HFFc6 (cell line): ENCODE measurements around the gene DICER1. TPM values are rescaled to one million over a fixed set of nuclear protein-coding genes. Genes with fewer than 3 reads are reported as not detected.

Experiments used
- DNase-seq: peaks from one replicate; pipeline ENCODE4 v3.0.0-alpha.2; 2018
- H3K27ac Mint-ChIP-seq: 2 replicates; pipeline ENCODE4 v1.8.0; 2020; ENCODE audit warnings: mild to moderate bottlenecking, mixed read lengths
- H3K27me3 Mint-ChIP-seq: 2 replicates; pipeline ENCODE4 v1.8.0; 2021; ENCODE audit warnings: mild to moderate bottlenecking, moderate library complexity, mixed read lengths; ENCODE audit not compliant: insufficient read depth
- H3K36me3 Mint-ChIP-seq: 2 replicates; pipeline ENCODE4 v1.8.0; 2021; ENCODE audit warnings: low read depth, mixed read lengths
- H3K4me1 Mint-ChIP-seq: 2 replicates; pipeline ENCODE4 v1.8.0; 2020; ENCODE audit warnings: low read depth, mixed read lengths
- H3K4me3 Mint-ChIP-seq: 2 replicates; pipeline ENCODE4 v1.8.0; 2020; ENCODE audit warnings: mild to moderate bottlenecking, moderate library complexity, mixed read lengths
- H3K9me3 Mint-ChIP-seq: 2 replicates; pipeline ENCODE4 v1.8.0; 2020; ENCODE audit warnings: mild to moderate bottlenecking, mixed read lengths
- CTCF ChIP-seq: fragments of 200-600 bp; sonication (generic); IDR thresholded peaks from 2 replicates; pipeline ENCODE4 v1.5.0; 2021; ENCODE audit warnings: antibody characterized with exemption, mild to moderate bottlenecking
- total RNA-seq, 6 experiments: library from RNA; stranded (reverse); fragmentation: NEBNext Ultra II Directional; extraction: Animal tissue kit (Norgen Biotek cat#: 25700); gene quantifications; 2 replicates in 1 of 6; 3 replicates in 5 of 6; pipeline ENCODE4 v1.2.3, GENCODE V29; 2021

The DICER1 gene
- total RNA-seq, 6 experiments from 2014 or later, result 34.0 to 40.0 (median 37.6) TPM

- Mint-ChIP-seq H3K27me3 (peaks cover 2% of the 10 kb centered on the region; the same call in 1 of the 2 replicates), H3K36me3 (no peaks in the 10 kb centered on the region), H3K27ac (no peak overlapping the region; the same call in 1 of the 2 replicates), H3K4me3 (no peak overlapping the region), H3K4me1 (peaks cover 73% of the 10 kb centered on the region), H3K9me3 (no peaks in the 10 kb centered on the region)
- DNase-seq, result no peak
- TF ChIP-seq CTCF, result no peak
Measured at GRCh38 chr14:95153866-95154265, 3.5 kb downstream of the DICER1 start.

- Mint-ChIP-seq H3K4me3 (no peak overlapping the region), H3K4me1 (peaks cover 74% of the 10 kb centered on the region), H3K9me3 (no peaks in the 10 kb centered on the region), H3K27ac (no peak overlapping the region), H3K27me3 (no peaks in the 10 kb centered on the region), H3K36me3 (peaks cover 9% of the 10 kb centered on the region)
- no peak for TF ChIP-seq CTCF
- no peak for DNase-seq
Measured at GRCh38 chr14:95151561-95151960, 5.8 kb downstream of the DICER1 start.

GRCh38 chr14:95150910-95151309, 6.4 kb downstream of the DICER1 start:
- no peak for DNase-seq
- H3K4me1 Mint-ChIP-seq, result peaks cover 70% of the 10 kb centered on the region
- H3K27me3 Mint-ChIP-seq, result no peaks in the 10 kb centered on the region
- H3K27ac Mint-ChIP-seq, result no peak overlapping the region
- no peaks in the 10 kb centered on the region for H3K9me3 Mint-ChIP-seq
- no peak for TF ChIP-seq CTCF
- H3K4me3 Mint-ChIP-seq, result no peak overlapping the region
- peaks cover 14% of the 10 kb centered on the region for H3K36me3 Mint-ChIP-seq

GRCh38 chr14:95149441-95149840, 7.9 kb downstream of the DICER1 start:
- Mint-ChIP-seq H3K27me3 (no peaks in the 10 kb centered on the region), H3K27ac (no peak overlapping the region), H3K36me3 (peaks cover 25% of the 10 kb centered on the region), H3K9me3 (no peaks in the 10 kb centered on the region), H3K4me3 (no peak overlapping the region), H3K4me1 (peaks cover 55% of the 10 kb centered on the region)
- no peak for DNase-seq
- no peak for TF ChIP-seq CTCF

- peaks cover 25% of the 10 kb centered on the region for H3K36me3 Mint-ChIP-seq
- peaks cover 41% of the 10 kb centered on the region for H3K4me1 Mint-ChIP-seq
- no peak for DNase-seq
- no peaks in the 10 kb centered on the region for H3K27me3 Mint-ChIP-seq
- no peaks in the 10 kb centered on the region for H3K9me3 Mint-ChIP-seq
- H3K4me3 Mint-ChIP-seq, result no peak overlapping the region
- no peak for TF ChIP-seq CTCF
- H3K27ac Mint-ChIP-seq, result no peak overlapping the region
Measured at GRCh38 chr14:95147597-95147996, 9.7 kb downstream of the DICER1 start.
